NCI-H748 (cell line): ENCODE results near the gene MPDZ.
A peak's percentile ranks its signal among the peaks of the same experiment; 100 is the strongest.

ENCODE experiments used
- DNase-seq: peaks from one replicate; lab custom pipeline; 2025; ENCODE audit not compliant: unreplicated experiment; lab: John Stamatoyannopoulos, UW

MPDZ gene

DNA sequence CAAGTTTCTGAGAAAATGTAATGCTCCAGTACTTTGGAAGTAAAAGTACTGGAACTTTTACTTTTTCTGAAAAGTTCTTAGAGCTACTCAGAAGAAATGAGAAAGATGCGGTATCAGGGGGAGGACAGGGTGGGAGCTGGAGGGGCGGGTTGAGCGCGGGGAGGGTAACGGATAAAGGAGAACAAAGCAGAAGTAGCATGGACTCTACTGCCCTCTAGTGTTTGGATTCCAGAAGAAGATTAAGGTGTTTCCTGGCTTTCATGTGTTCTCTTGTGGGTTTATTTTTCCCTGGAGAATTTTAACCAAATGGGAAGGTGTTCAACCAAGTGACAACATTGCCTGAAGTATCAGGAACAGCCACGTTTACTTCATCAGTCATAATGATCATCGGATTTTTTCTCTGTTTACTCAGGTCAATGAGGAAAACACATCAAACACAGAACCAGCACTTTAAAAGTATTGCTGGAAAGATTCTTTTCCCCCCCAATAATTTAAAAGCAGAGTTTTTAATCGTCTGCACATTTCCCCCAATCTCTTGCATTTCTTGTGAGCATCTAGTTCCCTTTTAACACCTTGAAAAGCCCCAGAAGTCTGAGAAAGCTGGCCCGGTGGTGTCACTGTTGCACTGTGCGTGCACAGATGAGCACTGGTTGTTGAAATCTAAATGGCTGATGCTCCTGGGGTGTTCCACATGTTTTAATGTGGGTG, 190.6 kb downstream of the MPDZ start:
- DNase-seq, result peak; percentile 88

- DNase-seq, result no peak
These were observed 195.4 kb downstream of the MPDZ start for GRCh38 chr9:13083963-13084528.

DNA sequence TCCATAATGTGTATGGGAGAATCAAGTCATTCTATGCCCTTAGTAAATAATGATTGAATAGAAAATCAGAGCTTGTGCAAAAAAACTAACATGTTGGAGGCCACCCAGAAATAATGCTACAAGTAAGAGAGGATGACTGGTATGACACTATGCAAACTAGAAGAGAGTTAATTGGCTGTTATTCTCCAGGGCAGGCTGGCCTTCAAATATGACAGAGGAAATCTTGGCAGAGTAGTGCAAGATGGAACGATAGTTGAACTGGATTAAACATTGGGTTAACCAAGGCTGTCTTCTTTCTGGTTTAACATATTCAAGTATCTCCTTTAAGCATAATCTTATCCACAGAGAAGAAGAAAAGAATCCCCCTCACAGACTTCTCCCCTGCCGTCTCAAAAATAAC, 196.1 kb downstream of the MPDZ start:
- DNase-seq, result no peak

DNA sequence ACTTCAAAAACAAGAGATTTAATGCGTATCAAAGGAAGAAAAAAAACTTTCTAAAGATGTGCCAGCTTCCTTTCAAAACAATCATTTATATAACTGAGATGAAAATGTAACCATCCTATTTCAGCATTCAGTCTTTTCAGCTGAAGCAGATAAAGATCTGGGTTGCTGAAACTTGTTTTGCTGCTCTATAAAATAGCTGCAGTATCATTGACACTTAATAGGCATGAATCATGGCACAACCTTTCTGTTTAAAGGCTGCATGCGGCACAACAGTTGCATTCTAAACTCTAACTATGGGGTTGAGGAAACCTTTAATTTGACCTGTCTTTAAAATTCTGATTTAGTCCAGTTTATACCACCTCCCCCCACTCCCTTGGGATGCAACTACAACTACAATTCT, 196.7 kb downstream of the MPDZ start:
- DNase-seq, result no peak

- DNase-seq, result no peak
These were observed 201.3 kb downstream of the MPDZ start for GRCh38 chr9:13078164-13078563.

GRCh38 chr9:13076616-13077015, 202.9 kb downstream of the MPDZ start:
- no peak for DNase-seq

DNA sequence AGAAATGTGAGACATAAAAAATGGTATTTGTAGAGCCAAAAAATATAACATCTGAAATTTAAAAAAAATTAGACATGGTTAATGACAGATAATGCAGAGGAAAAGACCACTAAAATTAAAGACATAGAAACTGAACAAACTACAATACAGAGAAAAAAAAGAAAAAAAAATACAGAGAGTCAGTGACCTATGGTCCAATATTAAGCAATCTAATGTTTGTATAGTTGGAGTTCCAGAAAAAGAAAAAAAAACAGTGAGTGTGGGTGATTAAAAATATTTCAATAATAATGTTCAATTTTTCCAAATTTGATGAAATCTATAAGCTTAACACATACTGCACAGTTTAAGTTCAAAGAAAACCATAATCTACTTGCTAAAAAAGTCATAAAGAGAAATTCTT, 207.6 kb downstream of the MPDZ start:
- no peak for DNase-seq

DNA sequence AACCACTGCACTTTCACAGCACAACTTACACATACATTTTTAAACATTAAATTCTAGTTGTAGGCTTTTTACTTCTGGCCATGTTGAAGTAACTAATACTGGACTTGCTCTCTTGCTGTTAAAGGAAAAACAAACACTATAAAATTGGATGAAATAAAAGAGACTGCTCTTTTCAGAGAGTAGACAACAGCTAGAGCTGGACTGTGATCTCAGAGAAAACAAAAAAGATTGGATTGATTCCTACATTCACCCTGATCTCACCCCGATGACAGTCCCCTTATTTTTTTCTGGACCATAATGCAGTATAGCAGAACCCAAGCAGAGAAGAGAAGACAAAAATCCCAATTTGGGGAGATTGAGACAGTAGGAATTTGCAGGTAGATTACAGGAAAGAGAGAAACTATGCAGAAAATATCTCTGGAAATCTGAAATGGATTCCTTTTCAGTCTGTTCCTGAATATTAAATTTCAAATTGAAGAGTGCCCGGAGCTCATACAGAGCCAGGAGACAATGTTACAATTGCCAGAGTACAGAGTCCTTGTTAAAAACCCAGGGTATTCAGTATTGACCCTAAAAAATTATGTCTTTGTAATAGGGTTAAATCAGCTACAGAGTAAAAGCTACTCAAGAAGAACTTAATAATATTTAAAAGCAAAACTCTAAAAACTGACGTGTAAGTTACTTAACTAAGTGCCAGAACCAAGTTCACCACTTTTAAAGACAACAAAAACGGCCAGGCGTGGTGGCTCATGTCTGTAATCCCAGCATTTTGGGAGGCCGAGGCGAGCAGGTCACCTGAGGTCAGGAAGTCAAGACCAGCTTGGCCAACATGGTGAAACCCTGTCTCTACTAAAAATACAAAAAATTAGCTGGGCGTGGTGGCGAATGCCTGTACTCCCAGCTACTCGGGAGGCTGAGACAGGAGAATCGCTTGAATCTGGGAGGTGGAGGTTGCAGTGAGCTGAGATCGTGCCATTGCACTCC, 208.6 kb downstream of the MPDZ start:
- no peak for DNase-seq

DNA sequence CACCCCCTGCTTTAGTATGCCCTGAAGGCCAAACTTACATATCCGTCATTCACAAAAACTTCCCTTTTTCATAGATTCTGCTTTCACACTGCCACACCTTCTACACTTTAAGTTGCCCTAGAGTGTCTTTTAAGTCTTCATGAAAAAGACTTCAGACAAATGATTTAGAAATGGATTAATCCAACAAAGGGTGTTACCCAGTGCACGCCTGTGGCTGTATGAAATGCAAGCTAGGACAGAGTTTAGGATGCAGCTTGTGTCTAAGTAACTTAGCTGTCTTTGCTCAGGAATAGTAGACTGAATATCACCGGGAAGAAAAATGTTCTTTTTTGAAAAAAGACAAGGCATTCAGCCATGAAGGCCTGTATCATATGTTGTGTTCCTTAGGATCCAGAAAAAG, 210.0 kb downstream of the MPDZ start:
- no peak for DNase-seq

DNA sequence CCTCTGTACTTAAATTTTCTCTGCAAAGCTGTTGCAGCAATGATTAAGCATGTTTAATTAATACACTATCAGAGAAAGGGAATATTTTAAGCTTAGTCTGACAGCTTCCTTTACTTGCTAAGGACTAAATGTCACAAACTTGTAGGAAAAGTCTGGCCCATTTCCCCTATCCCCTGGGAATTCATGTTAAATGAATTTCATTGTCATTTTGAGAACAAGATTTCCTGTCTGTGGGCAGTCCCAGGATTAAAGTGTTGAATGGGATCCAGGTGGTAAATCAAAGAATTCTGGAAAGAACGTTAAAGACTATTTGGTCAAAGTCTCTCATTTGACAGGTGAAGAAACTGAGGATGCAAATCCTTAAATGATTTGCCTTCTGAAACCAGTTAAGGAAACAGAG, 214.8 kb downstream of the MPDZ start:
- DNase-seq, result no peak

DNA sequence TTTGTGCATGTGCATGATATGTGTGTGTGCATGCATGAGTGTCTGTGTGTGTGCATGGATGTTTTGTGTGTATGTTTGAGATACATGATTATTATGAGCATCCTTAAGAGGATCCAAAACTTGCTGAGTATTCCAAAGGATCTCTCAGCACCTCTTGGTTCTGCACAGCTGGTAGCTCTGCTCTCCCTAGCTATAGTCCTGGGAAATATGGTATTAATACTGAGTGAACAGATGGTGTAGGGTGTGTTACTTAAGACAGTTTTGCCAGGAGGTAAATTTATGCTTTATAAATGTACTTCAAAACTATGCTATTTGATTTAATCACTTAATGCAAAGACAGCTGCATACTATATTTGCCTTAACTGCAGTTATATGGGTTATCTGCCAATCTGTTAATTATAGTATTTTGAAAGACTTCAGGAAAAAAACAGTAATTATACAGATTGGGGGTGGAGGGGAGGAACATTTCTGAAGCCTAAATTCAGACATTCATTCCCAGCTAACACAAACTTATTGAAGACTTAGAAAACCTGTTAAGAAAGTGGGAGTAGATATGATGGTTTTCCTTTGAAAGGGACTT, 215.5 kb downstream of the MPDZ start:
- DNase-seq, result no peak

DNA sequence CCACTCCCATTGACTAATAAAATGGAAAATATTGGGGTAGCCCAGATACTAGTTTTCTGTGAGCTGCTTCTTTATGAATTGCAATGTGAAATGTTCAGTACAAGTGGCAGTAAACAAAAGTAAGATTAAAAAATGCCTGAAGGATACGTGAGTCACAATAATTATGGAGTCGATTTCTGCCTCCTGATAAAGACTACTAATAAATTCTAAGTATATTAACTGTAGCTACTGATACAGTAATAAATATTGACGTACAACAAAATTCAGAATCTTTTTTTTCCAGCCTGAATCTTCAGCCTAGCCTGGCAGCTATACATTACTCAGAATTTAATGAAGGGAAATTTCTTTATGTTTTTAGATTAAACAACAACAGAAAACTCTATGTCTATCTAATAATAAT, 218.1 kb downstream of the MPDZ start:
- DNase-seq, result no peak
